GM12878 (cell line): ENCODE results near the gene ASPDH. TPM values are rescaled to one million over a fixed set of nuclear protein-coding genes. Genes with fewer than 3 reads are reported as not detected.

Source experiments
- ATAC-seq: fragments of 200-7000 bp; cut with Tn5 transposase; 3 replicates; pipeline ENCODE4 v1.9.1; 2020; ENCODE audit warnings: mild to moderate bottlenecking, moderate library complexity
- BruUV-seq: library from RNA; stranded (reverse); fragments of 400-500 nt; replicated peaks from 2 replicates; lab custom pipeline; 2021; lab: Mats Ljungman, UMichigan
- CTCF ChIA-PET: fragments of 300-600 bp; sonication (Branson Sonifier 250); formaldehyde crosslinking; extraction: SDS; loops from one replicate; lab custom pipeline; 2021; ENCODE audit warnings: inconsistent platforms; lab: Yijun Ruan, JAX
- POLR2A ChIA-PET: fragments of 350-600 bp; formaldehyde crosslinking; extraction: SDS; loops from one replicate; lab custom pipeline; 2021; ENCODE audit warnings: inconsistent platforms; lab: Charles Lee
- RAD21 ChIA-PET: fragments of 300-600 bp; sonication (Branson Sonifier 250); formaldehyde crosslinking; loops from one replicate; lab custom pipeline; 2023; ENCODE audit warnings: antibody characterized with exemption; ENCODE audit not compliant: unreplicated experiment; lab: Charles Lee
- SMC1A ChIA-PET: fragments of 300-600 bp; sonication (Branson Sonifier 250); formaldehyde crosslinking; loops from one replicate; lab custom pipeline; 2023; ENCODE audit not compliant: unreplicated experiment, uncharacterized antibody; lab: Charles Lee
- DNase-seq: peaks from one replicate; pipeline ENCODE4 v3.0.0-alpha.2; 2011; ENCODE audit warnings: low read depth, low spot score
- FAIRE-seq: peaks from 3 replicates; lab custom pipeline; 2011; peaks lifted over from hg19 to GRCh38; lab: Jason Lieb, UNC
- H2AFZ ChIP-seq: 2 replicates; pipeline ENCODE4 v1.6.0; 2011; ENCODE audit warnings: low read depth, low read length, control low read depth; ENCODE audit not compliant: control insufficient read depth
- H3K27ac ChIP-seq: 2 replicates; pipeline ENCODE4 v1.5.1; 2011; ENCODE audit warnings: control low read depth; ENCODE audit not compliant: control insufficient read depth, insufficient read depth
- H3K27me3 ChIP-seq, 2 experiments: replicated peaks in 1 of 2; 2 replicates each; pipeline versions ENCODE4 v1.6.0 to v1.6.1; 2011; ENCODE audit warnings: low read length in 1 of 2; ENCODE audit not compliant: control insufficient read depth in 2 of 2, insufficient read depth in 2 of 2
- H3K36me3 ChIP-seq, 2 experiments: 2 replicates each; pipeline ENCODE4 v1.5.1; 2011; ENCODE audit warnings: low read length in 1 of 2; ENCODE audit not compliant: control insufficient read depth in 2 of 2, insufficient read depth in 2 of 2
- H3K4me1 ChIP-seq: 2 replicates; pipeline ENCODE4 v1.6.1; 2011; ENCODE audit warnings: mild to moderate bottlenecking, low read length, moderate library complexity, mixed read lengths; ENCODE audit not compliant: control insufficient read depth, insufficient read depth
- H3K4me2 ChIP-seq: 2 replicates; pipeline ENCODE4 v1.6.0; 2011; ENCODE audit warnings: control low read depth; ENCODE audit not compliant: control insufficient read depth, insufficient read depth
- H3K4me3 ChIP-seq: fragments of 200-600 bp; sonication (generic); 2 replicates; pipeline ENCODE4 v1.5.1; 2016
- H3K79me2 ChIP-seq: 2 replicates; pipeline ENCODE4 v1.6.0; 2011; ENCODE audit warnings: low read length; ENCODE audit not compliant: control insufficient read depth, insufficient read depth
- H3K9ac ChIP-seq: 2 replicates; pipeline ENCODE4 v1.8.0; 2011; ENCODE audit warnings: low read length, control low read depth, mixed read lengths; ENCODE audit not compliant: control insufficient read depth, insufficient read depth
- H3K9me3 ChIP-seq: replicated peaks from 3 replicates; pipeline ENCODE4 v1.5.1; 2011; ENCODE audit warnings: mild to moderate bottlenecking, low read length; ENCODE audit not compliant: control insufficient read depth, insufficient read depth
- H4K20me1 ChIP-seq: 2 replicates; pipeline ENCODE4 v1.6.0; 2011; ENCODE audit not compliant: control insufficient read depth, insufficient read depth
- BCL3 ChIP-seq: IDR thresholded peaks from 2 replicates; pipeline ENCODE4 v1.6.1; 2011; ENCODE audit warnings: borderline replicate concordance, low read depth, mild to moderate bottlenecking, moderate library complexity, low read length; ENCODE audit not compliant: insufficient read depth, poor library complexity, severe bottlenecking
- CBX5 ChIP-seq: sonication (generic); IDR thresholded peaks from 2 replicates; pipeline ENCODE4 v1.6.1; 2016; ENCODE audit warnings: low read depth, moderate library complexity, mild to moderate bottlenecking, inconsistent platforms
- CTCF ChIP-seq, 3 experiments: IDR thresholded peaks in 2 of 3; conservative IDR thresholded peaks in 1 of 3; 2 replicates each; pipeline ENCODE4 v1.5.1; 2011; ENCODE audit warnings: low read depth in 3 of 3, low read length in 3 of 3, mild to moderate bottlenecking in 3 of 3, control low read depth in 2 of 3, moderate library complexity in 2 of 3, inconsistent platforms in 1 of 3, mixed read lengths in 1 of 3; ENCODE audit not compliant: control insufficient read depth in 2 of 3, insufficient read depth in 1 of 3; ENCODE audit errors: extremely low read depth in 1 of 3
- PAX5 ChIP-seq: IDR thresholded peaks from 2 replicates; pipeline ENCODE4 v1.6.1; 2011; ENCODE audit warnings: low read depth, low read length, borderline replicate concordance
- RAD21 ChIP-seq: IDR thresholded peaks from 2 replicates; pipeline ENCODE4 v1.6.1; 2011; ENCODE audit warnings: mild to moderate bottlenecking, low read depth, low read length, moderate library complexity; ENCODE audit not compliant: insufficient read depth
- YY1 ChIP-seq: IDR thresholded peaks from 2 replicates; pipeline ENCODE4 v1.6.1; 2011; ENCODE audit warnings: low read depth, mild to moderate bottlenecking, low read length
- ZBTB33 ChIP-seq: fragments of 450-650 bp; IDR thresholded peaks from 2 replicates; pipeline ENCODE4 v1.6.1; 2017; ENCODE audit warnings: mild to moderate bottlenecking
- WGBS: methylation state at CpG from one replicate; pipeline ENCODE4 v1.1.6; 2016; ENCODE audit warnings: low lambda C conversion rate; ENCODE audit not compliant: insufficient replicate concordance, insufficient coverage; ENCODE audit errors: missing lambda C conversion rate; 5-methylcytosine and 5-hydroxymethylcytosine counted together
- in situ Hi-C: fragments of 300-500 bp; cut with MboI; formaldehyde crosslinking; loops from 9 replicates; pipeline ENCODE4 v1.14.3; 2018; ENCODE audit warnings: mixed read lengths
- intact Hi-C: fragments of 100-400 bp; cut with micrococcal nuclease; formaldehyde crosslinking; loops from one replicate; pipeline ENCODE4 v1.14.2; 2022; ENCODE audit not compliant: unreplicated experiment
- polyA plus RNA-seq, 11 experiments: library from polyadenylated mRNA; depleted of rRNA in 4 of 11; unstranded in 6 of 11; stranded (reverse) in 5 of 11; fragments of >200 nt; fragmentation: Nextera tagmentation in 4 of 11; fragmentation: Illumina TruSeq in 1 of 11; extraction: Ambion mirVana in 4 of 11; extraction: Trizol in 1 of 11; gene quantifications; 1 replicate in 1 of 11; 2 replicates in 10 of 11; pipeline versions ENCODE4 v1.2.1 to v1.2.3, GENCODE V29; 2011 to 2016; ENCODE audit warnings: inconsistent platforms in 2 of 11, missing spikeins in 2 of 11, low read depth in 1 of 11
- total RNA-seq, 4 experiments: library from RNA; depleted of rRNA in 3 of 4; stranded (reverse); fragments of >200 nt in 3 of 4; fragmentation: Illumina TruSeq in 1 of 4; extraction: Trizol in 1 of 4; gene quantifications; 2 replicates each; pipeline versions ENCODE4 v1.2.1 to v1.2.3, GENCODE V29; 2013 to 2021

ASPDH gene
- total and polyA plus RNA-seq, 10 of the 15 experiments (the other 5 are each of a cell fraction or from before 2014, with no cell fraction given), result not detected

GRCh38 chr19:50486823-50487515 lies 26.7 kb downstream of the ASPDH start:
- intact Hi-C loops (no loop called here), in situ Hi-C loops (no loop called here)
- no peak for FAIRE-seq
- ChIA-PET POLR2A (interaction anchor here (0.5 kb wide), 1 partner anchor 90 kb away, joined by 3 read pairs; no protein-coding TSS in a partner anchor), CTCF (no interaction called here), SMC1A (interaction anchor here (1.2 kb wide), 1 partner anchor 57 kb away, joined by 3 read pairs; no protein-coding TSS in a partner anchor)
- Histone ChIP-seq H3K4me3 (no peak overlapping the region), H3K4me1 (no peaks in the 10 kb centered on the region), H3K9me3 (peaks cover 3% of the 10 kb centered on the region; the same call in 2 of the 3 replicates)
- TF ChIP-seq ZBTB33, result peak; percentile 94
- 0 out of 2 replicates have a peak, but pooled peaks have one; percentile 21 for TF ChIP-seq YY1
- TF ChIP-seq RAD21, result peak; percentile 36; the same call in 1 of the 2 replicates
- 0 out of 2 replicates have a peak, but pooled peaks have one; percentile 62 for TF ChIP-seq CBX5
- no peak for TF ChIP-seq BCL3
- TF ChIP-seq CTCF (IDR thresholded peaks at IDR 0.05 in 2 of 3, conservative IDR thresholded peaks at IDR 0.05 in 1 of 3; ENCODE audit: control insufficient read depth in 2 of 3, extremely low read depth in 1 of 3, insufficient read depth in 1 of 3, low read depth in 3 of 3, low read length in 3 of 3), result peak; percentile 24 to 63 (median 40); a peak in 5 of 6 replicates
- TF ChIP-seq PAX5, result no peak
- TF ChIP-seq, all 136 proteins: peak for 5
- no TSS peak for BruUV-seq
- Histone ChIP-seq H4K20me1 (no peaks in the 10 kb centered on the region), H3K36me3 (peaks cover 2 to 3% of the 10 kb centered on the region in 2 experiments; a peak in 3 of 4 replicates), H2AFZ (no peak overlapping the region), H3K27ac (no peak overlapping the region), H3K79me2 (no peaks in the 10 kb centered on the region), H3K4me2 (no peak overlapping the region), H3K9ac (no peak overlapping the region), H3K27me3 (no peaks in the 10 kb centered on the region)
- peak; percentile 58 for ATAC-seq
- RAD21 ChIA-PET, result no interaction called here
- no peak for DNase-seq
- 76% methylated on average over 18 of the region's 18 CpGs for WGBS
